Fibroblast of pulmonary artery (primary cell): ENCODE measurements around the gene CHP1.

ENCODE experiments used
- DNase-seq: peaks from one replicate; pipeline ENCODE4 v3.0.0-alpha.2; 2010; ENCODE audit warnings: low read depth
- H3K4me3 ChIP-seq: replicated peaks from 2 replicates; pipeline ENCODE4 v1.5.1; 2011; ENCODE audit warnings: low read depth, mild to moderate bottlenecking, control low read depth, low read length, moderate library complexity
- TF ChIP-seq, protein P1 (sequence below): IDR thresholded peaks from 2 replicates; pipeline ENCODE4 v1.5.1; 2011; ENCODE audit warnings: mild to moderate bottlenecking, control low read depth, low read length, inconsistent platforms; ENCODE audit errors: missing control alignments

CHP1 gene

DNA sequence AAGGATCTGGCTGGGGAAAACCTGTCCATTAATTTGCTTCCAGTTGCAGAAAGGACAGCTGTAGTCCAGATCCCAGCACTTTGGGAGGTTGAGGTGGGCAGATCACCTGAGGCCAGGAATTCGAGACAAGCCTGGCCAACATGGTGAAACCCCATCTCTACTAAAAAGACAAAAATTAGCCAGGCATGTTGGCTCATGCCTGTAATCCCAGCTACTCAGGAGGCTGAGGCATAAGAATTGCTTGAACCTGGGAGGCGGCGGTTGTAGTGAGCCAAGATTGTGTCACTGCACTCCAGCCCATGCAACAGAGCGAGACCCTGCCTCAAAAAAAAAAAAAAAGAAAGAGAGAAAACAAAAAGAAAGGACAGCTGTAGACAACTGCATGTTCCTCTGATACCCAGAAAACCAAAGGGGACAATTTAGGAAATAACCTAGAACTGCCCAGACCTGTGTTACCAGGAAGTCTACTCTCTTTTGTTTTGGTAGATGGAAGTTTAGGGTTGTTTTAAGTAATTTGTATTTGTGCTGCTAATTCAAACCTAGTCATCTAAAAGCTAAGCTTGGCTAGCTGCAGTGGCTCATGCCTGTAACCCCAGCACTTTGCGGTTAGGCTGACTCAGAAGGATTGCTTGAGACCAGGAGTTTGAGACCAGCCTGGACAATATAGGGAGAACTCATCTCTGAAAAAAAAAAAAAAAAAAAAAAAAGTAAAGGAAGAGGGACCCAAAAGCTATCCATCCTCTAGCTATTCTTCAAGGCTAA lies 23.2 kb upstream of the CHP1 start:
- DNase-seq: peak; percentile 6
- TF ChIP-seq, protein P1, sequence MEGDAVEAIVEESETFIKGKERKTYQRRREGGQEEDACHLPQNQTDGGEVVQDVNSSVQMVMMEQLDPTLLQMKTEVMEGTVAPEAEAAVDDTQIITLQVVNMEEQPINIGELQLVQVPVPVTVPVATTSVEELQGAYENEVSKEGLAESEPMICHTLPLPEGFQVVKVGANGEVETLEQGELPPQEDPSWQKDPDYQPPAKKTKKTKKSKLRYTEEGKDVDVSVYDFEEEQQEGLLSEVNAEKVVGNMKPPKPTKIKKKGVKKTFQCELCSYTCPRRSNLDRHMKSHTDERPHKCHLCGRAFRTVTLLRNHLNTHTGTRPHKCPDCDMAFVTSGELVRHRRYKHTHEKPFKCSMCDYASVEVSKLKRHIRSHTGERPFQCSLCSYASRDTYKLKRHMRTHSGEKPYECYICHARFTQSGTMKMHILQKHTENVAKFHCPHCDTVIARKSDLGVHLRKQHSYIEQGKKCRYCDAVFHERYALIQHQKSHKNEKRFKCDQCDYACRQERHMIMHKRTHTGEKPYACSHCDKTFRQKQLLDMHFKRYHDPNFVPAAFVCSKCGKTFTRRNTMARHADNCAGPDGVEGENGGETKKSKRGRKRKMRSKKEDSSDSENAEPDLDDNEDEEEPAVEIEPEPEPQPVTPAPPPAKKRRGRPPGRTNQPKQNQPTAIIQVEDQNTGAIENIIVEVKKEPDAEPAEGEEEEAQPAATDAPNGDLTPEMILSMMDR: no peak
- no peak overlapping the region for H3K4me3 ChIP-seq

- TF ChIP-seq, protein P1: no peak
- DNase-seq: no peak
- H3K4me3 ChIP-seq: no peak overlapping the region
Measured at GRCh38 chr15:41215708-41216107, 15.4 kb upstream of the CHP1 start.

- no peak for DNase-seq
- H3K4me3 ChIP-seq: no peak overlapping the region
- TF ChIP-seq, protein P1: no peak
Measured at GRCh38 chr15:41218851-41219250, 12.2 kb upstream of the CHP1 start.

GRCh38 chr15:41219381-41219780 lies 11.7 kb upstream of the CHP1 start:
- H3K4me3 ChIP-seq: no peak overlapping the region
- TF ChIP-seq, protein P1: no peak
- no peak for DNase-seq

GRCh38 chr15:41230345-41230649 lies 771 bp upstream of the CHP1 start:
- no peak for DNase-seq
- TF ChIP-seq, protein P1: no peak
- H3K4me3 ChIP-seq: peak overlapping the region; percentile 97

- TF ChIP-seq, protein P1: no peak
- peak overlapping the region; percentile 97 for H3K4me3 ChIP-seq
- peak; percentile 5 for DNase-seq
Measured at GRCh38 chr15:41231422-41232226, 556 bp downstream of the CHP1 start.
